Fibroblast of lung (primary cell): ENCODE data around the gene MYL2.

ENCODE experiments used
- EZH2 ChIP-seq: IDR thresholded peaks from 2 replicates; pipeline ENCODE4 v1.5.1; 2012; ENCODE audit warnings: low read length, control low read depth, mild to moderate bottlenecking; ENCODE audit errors: missing control alignments
- TF ChIP-seq, protein P1 (sequence below), 2 donors: IDR thresholded peaks in 1 of 2; conservative IDR thresholded peaks in 1 of 2; 1 replicate in 1 of 2; 2 replicates in 1 of 2; pipeline ENCODE4 v1.5.1; 2011 to 2012; ENCODE audit warnings: low read length in 2 of 2, control low read depth in 1 of 2, inconsistent platforms in 1 of 2, low read depth in 1 of 2, mild to moderate bottlenecking in 1 of 2

DNA sequence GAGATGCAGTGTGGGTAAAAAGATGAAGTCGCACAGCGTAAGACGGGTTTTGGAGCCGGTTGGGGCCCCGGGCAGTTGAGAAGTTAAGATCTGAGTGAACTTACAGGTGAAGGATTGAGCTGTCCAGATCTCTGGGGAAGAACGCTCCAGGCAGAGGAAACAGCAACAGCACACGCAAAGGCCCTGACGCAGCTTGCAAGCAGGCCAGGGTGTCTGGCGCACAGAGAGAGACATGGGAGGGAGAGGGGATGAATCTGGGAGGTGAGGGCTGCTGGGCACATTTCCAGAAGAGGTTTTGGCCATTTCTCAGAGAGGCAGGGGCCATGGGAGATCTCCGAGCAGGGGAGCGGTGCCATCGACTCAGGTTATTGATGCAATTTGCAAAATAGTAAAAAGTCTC, 31.0 kb downstream of the MYL2 start:
- TF ChIP-seq, protein P1, sequence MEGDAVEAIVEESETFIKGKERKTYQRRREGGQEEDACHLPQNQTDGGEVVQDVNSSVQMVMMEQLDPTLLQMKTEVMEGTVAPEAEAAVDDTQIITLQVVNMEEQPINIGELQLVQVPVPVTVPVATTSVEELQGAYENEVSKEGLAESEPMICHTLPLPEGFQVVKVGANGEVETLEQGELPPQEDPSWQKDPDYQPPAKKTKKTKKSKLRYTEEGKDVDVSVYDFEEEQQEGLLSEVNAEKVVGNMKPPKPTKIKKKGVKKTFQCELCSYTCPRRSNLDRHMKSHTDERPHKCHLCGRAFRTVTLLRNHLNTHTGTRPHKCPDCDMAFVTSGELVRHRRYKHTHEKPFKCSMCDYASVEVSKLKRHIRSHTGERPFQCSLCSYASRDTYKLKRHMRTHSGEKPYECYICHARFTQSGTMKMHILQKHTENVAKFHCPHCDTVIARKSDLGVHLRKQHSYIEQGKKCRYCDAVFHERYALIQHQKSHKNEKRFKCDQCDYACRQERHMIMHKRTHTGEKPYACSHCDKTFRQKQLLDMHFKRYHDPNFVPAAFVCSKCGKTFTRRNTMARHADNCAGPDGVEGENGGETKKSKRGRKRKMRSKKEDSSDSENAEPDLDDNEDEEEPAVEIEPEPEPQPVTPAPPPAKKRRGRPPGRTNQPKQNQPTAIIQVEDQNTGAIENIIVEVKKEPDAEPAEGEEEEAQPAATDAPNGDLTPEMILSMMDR (conservative IDR thresholded peaks at IDR 0.05 in 1 of 2, IDR thresholded peaks at IDR 0.05 in 1 of 2; ENCODE audit: low read depth in 1 of 2, low read length in 2 of 2), result no peak
- TF ChIP-seq EZH2, result no peak
